ENCODE results near the gene CSTF2T. TPM values are rescaled to one million over a fixed set of nuclear protein-coding genes. Genes with fewer than 3 reads are reported as not detected.
"Not testable (repeated sequence)": the region's sequence is repeated elsewhere in the genome, so short reads cannot be mapped to it uniquely, and the experiment has no call there.

Gene CSTF2T
- total RNA-seq, 2 donors from 2014 or later, result 20.9 to 22.4 TPM

- H3K9me3 ChIP-seq, result no peaks in the 10 kb centered on the region
- no peak overlapping the region for H3K4me3 ChIP-seq
- intact Hi-C loops (cut with DNase I), result loop anchor here (10.0 kb wide), 1 partner anchor 616 kb away; the partner anchor contains the start of gene PRKG1
- no peaks in the 10 kb centered on the region for H3K36me3 ChIP-seq
- no peak overlapping the region for H3K27ac ChIP-seq
- TF ChIP-seq POLR2A (IDR thresholded peaks at IDR 0.05) (no peak), POLR2AphosphoS5 (IDR thresholded peaks at IDR 0.05) (no peak), CTCF (IDR thresholded peaks at IDR 0.05) (no peak)
- WGBS, result 47% methylated on average over 4 of the region's 4 CpGs
- no peaks in the 10 kb centered on the region for H3K27me3 ChIP-seq (replicated peaks; ENCODE audit: insufficient read depth)
- H3K4me1 ChIP-seq (replicated peaks), result no peaks in the 10 kb centered on the region
- no peak for DNase-seq (ENCODE audit: low spot score)
These were observed 8.3 kb downstream of the CSTF2T start for GRCh38 chr10:51691135-51691534.

- 91% methylated on average over 3 of the region's 3 CpGs for WGBS
These were observed 9.9 kb downstream of the CSTF2T start for GRCh38 chr10:51689536-51689935.

GRCh38 chr10:51688826-51689225 is 10.6 kb downstream of the CSTF2T start:
- H3K36me3 ChIP-seq; H3K4me1 ChIP-seq (replicated peaks); DNase-seq (ENCODE audit: low spot score); H3K9me3 ChIP-seq; H3K27me3 ChIP-seq (replicated peaks; ENCODE audit: insufficient read depth); H3K4me3 ChIP-seq; intact Hi-C loops (cut with DNase I); H3K27ac ChIP-seq: not testable (repeated sequence)
- 88% methylated on average over 2 of the region's 2 CpGs for WGBS

More at GRCh38 chr10:51689536-51689935, 9.9 kb downstream of the CSTF2T start:
- Histone ChIP-seq H3K4me1 (replicated peaks) (no peaks in the 10 kb centered on the region), H3K4me3 (no peak overlapping the region), H3K27ac (no peak overlapping the region), H3K9me3 (no peaks in the 10 kb centered on the region), H3K27me3 (replicated peaks; ENCODE audit: insufficient read depth) (no peaks in the 10 kb centered on the region), H3K36me3 (no peaks in the 10 kb centered on the region)
- DNase-seq (ENCODE audit: low spot score), result no peak
- TF ChIP-seq POLR2AphosphoS5 (IDR thresholded peaks at IDR 0.05) (no peak), CTCF (IDR thresholded peaks at IDR 0.05) (no peak), POLR2A (IDR thresholded peaks at IDR 0.05) (no peak)
- intact Hi-C loops (cut with DNase I), result no loop called here

- Histone ChIP-seq H3K36me3 (no peaks in the 10 kb centered on the region), H3K4me3 (no peak overlapping the region), H3K27ac (no peak overlapping the region), H3K9me3 (no peaks in the 10 kb centered on the region), H3K4me1 (replicated peaks) (no peaks in the 10 kb centered on the region), H3K27me3 (replicated peaks; ENCODE audit: insufficient read depth) (no peaks in the 10 kb centered on the region)
- no peak for DNase-seq (ENCODE audit: low spot score)
- 74% methylated on average over 1 of the region's 1 CpG for WGBS
- TF ChIP-seq POLR2A (IDR thresholded peaks at IDR 0.05) (no peak), POLR2AphosphoS5 (IDR thresholded peaks at IDR 0.05) (no peak), CTCF (IDR thresholded peaks at IDR 0.05) (no peak)
- intact Hi-C loops (cut with DNase I), result no loop called here
These were observed 12.1 kb downstream of the CSTF2T start for GRCh38 chr10:51687296-51687695.

- Histone ChIP-seq H3K4me1 (replicated peaks) (no peaks in the 10 kb centered on the region), H3K36me3 (no peaks in the 10 kb centered on the region), H3K27ac (no peak overlapping the region), H3K9me3 (no peaks in the 10 kb centered on the region), H3K4me3 (no peak overlapping the region), H3K27me3 (replicated peaks; ENCODE audit: insufficient read depth) (no peaks in the 10 kb centered on the region)
- 91% methylated on average over 2 of the region's 2 CpGs for WGBS
- no peak for DNase-seq (ENCODE audit: low spot score)
- no peak for TF ChIP-seq POLR2AphosphoS5 (IDR thresholded peaks at IDR 0.05)
- intact Hi-C loops (cut with DNase I), result no loop called here
These were observed 13.6 kb downstream of the CSTF2T start for GRCh38 chr10:51685768-51686167.

GRCh38 chr10:51683031-51683691 is 16.2 kb downstream of the CSTF2T start:
- 69% methylated on average over 4 of the region's 4 CpGs for WGBS
- no peak overlapping the region for H3K4me3 ChIP-seq
- intact Hi-C loops (cut with DNase I), result no loop called here
- H3K9me3 ChIP-seq, result no peaks in the 10 kb centered on the region
- no peaks in the 10 kb centered on the region for H3K27me3 ChIP-seq (replicated peaks; ENCODE audit: insufficient read depth)
- H3K27ac ChIP-seq, result no peak overlapping the region
- H3K4me1 ChIP-seq (replicated peaks), result no peaks in the 10 kb centered on the region
- no peaks in the 10 kb centered on the region for H3K36me3 ChIP-seq
- TF ChIP-seq CTCF (IDR thresholded peaks at IDR 0.05) (no peak), POLR2A (IDR thresholded peaks at IDR 0.05) (no peak), POLR2AphosphoS5 (IDR thresholded peaks at IDR 0.05) (no peak)
- DNase-seq (ENCODE audit: low spot score), result no peak
